Measurements from ENCODE around the gene FMN1.

- TF ChIP-seq CTCF (IDR thresholded peaks at IDR 0.05; ENCODE audit: low read depth, low read length, poor library complexity, severe bottlenecking) (peak; percentile 46), EZH2phosphoT487 (IDR thresholded peaks at IDR 0.05; ENCODE audit: borderline replicate concordance, low read length) (no peak)
Measured at GRCh38 chr15:32994810-32995424, 199.6 kb downstream of the FMN1 start.

Measured in DOHH2 (cell line).